WTC11 (cell line): ENCODE measurements around the gene SPTB.

Experiments used
- ELF4 ChIP-seq: sonication (generic); formaldehyde crosslinking; IDR thresholded peaks from 2 replicates; pipeline ENCODE4 v1.8.1; 2022; ENCODE audit warnings: low read depth, mild to moderate bottlenecking, moderate library complexity, missing genetic modification reagents
- TF ChIP-seq, protein P1 (sequence below): sonication (generic); formaldehyde crosslinking; IDR thresholded peaks from 2 replicates; pipeline ENCODE4 v1.8.0; 2022; ENCODE audit warnings: mild to moderate bottlenecking, missing genetic modification reagents
- TF ChIP-seq, protein P2 (sequence below): fragments of 250-450 bp; sonication (Bioruptor Pico); IDR thresholded peaks from 2 replicates; pipeline ENCODE4 v1.9.0; 2021; ENCODE audit warnings: mild to moderate bottlenecking

DNA sequence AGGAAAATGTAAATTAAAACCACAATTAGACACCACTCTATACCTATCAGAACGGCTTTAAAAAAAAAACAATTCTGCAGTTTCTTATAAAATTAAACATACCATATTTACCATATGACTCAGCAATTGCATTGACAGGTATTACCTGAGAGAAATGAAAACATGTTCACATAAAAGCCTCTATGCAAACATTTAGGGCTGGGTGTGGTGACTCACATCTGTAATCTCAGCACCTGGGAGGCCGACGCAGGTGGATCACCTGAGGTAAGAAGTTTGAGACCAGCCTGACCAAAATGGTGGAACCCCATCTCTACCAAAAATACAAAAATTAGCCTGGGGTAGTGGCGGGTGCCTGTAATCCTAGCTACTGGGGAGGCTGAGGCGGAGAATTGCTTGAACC lies 41.1 kb downstream of the SPTB start:
- TF ChIP-seq, protein P1, sequence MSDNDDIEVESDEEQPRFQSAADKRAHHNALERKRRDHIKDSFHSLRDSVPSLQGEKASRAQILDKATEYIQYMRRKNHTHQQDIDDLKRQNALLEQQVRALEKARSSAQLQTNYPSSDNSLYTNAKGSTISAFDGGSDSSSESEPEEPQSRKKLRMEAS (CRISPR knock-in tag) = no peak
- no peak for TF ChIP-seq ELF4
- TF ChIP-seq, protein P2, sequence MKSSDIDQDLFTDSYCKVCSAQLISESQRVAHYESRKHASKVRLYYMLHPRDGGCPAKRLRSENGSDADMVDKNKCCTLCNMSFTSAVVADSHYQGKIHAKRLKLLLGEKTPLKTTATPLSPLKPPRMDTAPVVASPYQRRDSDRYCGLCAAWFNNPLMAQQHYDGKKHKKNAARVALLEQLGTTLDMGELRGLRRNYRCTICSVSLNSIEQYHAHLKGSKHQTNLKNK = no peak
